OCI-LY7 (cell line): Measurements from ENCODE around the gene COL13A1. TPM values are rescaled to one million over a fixed set of nuclear protein-coding genes. Genes with fewer than 3 reads are reported as not detected.

Experiments used
- BruUV-seq: library from RNA; stranded (reverse); fragments of 400-500 nt; replicated peaks from 2 replicates; lab custom pipeline; 2021; lab: Mats Ljungman, UMichigan
- CTCF ChIA-PET: fragments of 300-600 bp; sonication (Branson Sonifier 250); formaldehyde crosslinking; loops from one replicate; lab custom pipeline; 2022; ENCODE audit warnings: antibody characterized with exemption; ENCODE audit not compliant: unreplicated experiment; lab: Charles Lee
- POLR2A ChIA-PET: fragments of 300-600 bp; sonication (Branson Sonifier 250); formaldehyde crosslinking; loops from one replicate; lab custom pipeline; 2022; ENCODE audit warnings: antibody characterized with exemption; lab: Charles Lee
- DNase-seq: peaks from one replicate; pipeline ENCODE4 v3.0.0-alpha.2; 2015; ENCODE audit warnings: low spot score
- H2AFZ ChIP-seq: fragments of 200-600 bp; sonication (generic), shearing (Covaris generic); 2 replicates; pipeline ENCODE4 v1.6.1; 2014; ENCODE audit warnings: mild to moderate bottlenecking, antibody characterized with exemption, low read length, moderate library complexity
- H3K27ac ChIP-seq: fragments of 200-600 bp; sonication (generic); 2 replicates; pipeline ENCODE4 v1.5.1; 2014; ENCODE audit warnings: mixed run types, low read depth, mild to moderate bottlenecking, moderate library complexity, low read length, inconsistent platforms; ENCODE audit not compliant: poor library complexity, severe bottlenecking
- H3K36me3 ChIP-seq: fragments of 200-600 bp; sonication (generic); 2 replicates; pipeline ENCODE4 v1.6.1; 2014; ENCODE audit warnings: mild to moderate bottlenecking, antibody characterized with exemption, low read length, moderate library complexity, mixed read lengths; ENCODE audit not compliant: insufficient read depth
- H3K4me1 ChIP-seq: fragments of 200-600 bp; sonication (generic); 2 replicates; pipeline ENCODE4 v1.5.1; 2014; ENCODE audit warnings: mild to moderate bottlenecking, low read length; ENCODE audit not compliant: insufficient read depth, poor library complexity, severe bottlenecking
- H3K4me2 ChIP-seq: fragments of 200-600 bp; sonication (generic); 2 replicates; pipeline ENCODE4 v1.6.1; 2014; ENCODE audit warnings: mild to moderate bottlenecking, low read length
- H3K4me3 ChIP-seq: fragments of 200-600 bp; sonication (generic); 2 replicates; pipeline ENCODE4 v1.5.1; 2014; ENCODE audit warnings: mild to moderate bottlenecking, low read depth, low read length; ENCODE audit not compliant: poor library complexity, severe bottlenecking
- H3K79me2 ChIP-seq: fragments of 200-600 bp; sonication (generic); 2 replicates; pipeline ENCODE4 v1.6.1; 2016; ENCODE audit warnings: low read depth, mild to moderate bottlenecking, low read length, moderate library complexity, mixed read lengths; ENCODE audit not compliant: insufficient read depth
- H3K9me2 ChIP-seq: fragments of 200-600 bp; sonication (generic); 2 replicates; pipeline ENCODE4 v1.6.1; 2016; ENCODE audit warnings: mild to moderate bottlenecking, low read length, mixed read lengths; ENCODE audit not compliant: insufficient read depth
- H3K9me3 ChIP-seq: fragments of 200-600 bp; sonication (generic); 2 replicates; pipeline ENCODE4 v1.6.1; 2014; ENCODE audit warnings: mild to moderate bottlenecking, mixed run types, low read length, mixed read lengths
- H4K20me1 ChIP-seq: fragments of 200-600 bp; sonication (generic); 2 replicates; pipeline ENCODE4 v1.6.1; 2014; ENCODE audit warnings: mild to moderate bottlenecking, antibody characterized with exemption, low read length, moderate library complexity, mixed read lengths; ENCODE audit not compliant: insufficient read depth
- EZH2phosphoT487 ChIP-seq: fragments of 200-600 bp; sonication (generic); IDR thresholded peaks from 2 replicates; pipeline ENCODE4 v1.6.1; 2018; ENCODE audit warnings: low read depth, borderline replicate concordance, mild to moderate bottlenecking, mixed run types, antibody characterized with exemption, low read length, moderate library complexity, mixed read lengths
- intact Hi-C: fragments of 100-400 bp; cut with micrococcal nuclease; formaldehyde crosslinking; loops from one replicate; pipeline ENCODE4 v1.10.0; 2022; ENCODE audit not compliant: unreplicated experiment
- total RNA-seq, 2 experiments: library from RNA; depleted of rRNA in 1 of 2; stranded (reverse); fragments of >200 nt in 1 of 2; shearing (Covaris generic) in 1 of 2; gene quantifications; 2 replicates each; pipeline ENCODE4 v1.2.3, GENCODE V29; 2014 to 2022
- TF ChIP-seq, protein P1 (sequence below): fragments of 200-600 bp; sonication (generic); conservative IDR thresholded peaks from 2 replicates; pipeline ENCODE4 v1.5.1; 2014; ENCODE audit warnings: mild to moderate bottlenecking, antibody characterized with exemption, low read length, moderate library complexity, mixed read lengths

COL13A1 gene
- total RNA-seq, 2 experiments from 2014 or later, result 0.06 TPM; not detected in 1

DNA sequence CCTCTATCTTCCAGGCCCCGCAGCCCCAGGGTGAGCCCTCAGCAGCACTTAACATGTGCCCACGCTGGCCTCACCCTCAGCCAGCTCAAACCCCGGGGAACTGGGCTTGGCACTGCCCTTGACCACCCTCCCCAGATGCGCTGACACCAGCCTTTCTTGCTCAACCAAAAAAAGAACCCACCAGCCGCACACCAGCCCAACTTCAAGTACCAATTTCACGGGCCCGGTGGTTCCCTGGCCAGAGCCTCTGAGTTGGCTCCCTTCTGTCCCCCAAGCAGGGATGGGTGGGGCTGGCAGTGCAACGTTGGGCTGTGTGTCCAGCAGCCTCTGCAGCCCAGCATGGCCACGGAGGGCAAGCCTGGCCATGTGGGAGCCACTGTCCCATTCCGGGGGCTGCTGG lies 96.3 kb downstream of the COL13A1 start:
- ChIA-PET CTCF (no interaction called here), POLR2A (no interaction called here)
- Histone ChIP-seq H3K4me3 (no peak overlapping the region), H3K79me2 (no peaks in the 10 kb centered on the region), H3K36me3 (no peaks in the 10 kb centered on the region), H3K27ac (no peak overlapping the region), H2AFZ (no peak overlapping the region), H3K4me2 (no peak overlapping the region), H3K4me1 (no peaks in the 10 kb centered on the region), H3K9me2 (no peaks in the 10 kb centered on the region), H4K20me1 (no peaks in the 10 kb centered on the region), H3K9me3 (no peaks in the 10 kb centered on the region)
- BruUV-seq, result no TSS peak
- intact Hi-C loops, result no loop called here
- DNase-seq, result no peak
- TF ChIP-seq EZH2phosphoT487, result no peak
- TF ChIP-seq, protein P1, sequence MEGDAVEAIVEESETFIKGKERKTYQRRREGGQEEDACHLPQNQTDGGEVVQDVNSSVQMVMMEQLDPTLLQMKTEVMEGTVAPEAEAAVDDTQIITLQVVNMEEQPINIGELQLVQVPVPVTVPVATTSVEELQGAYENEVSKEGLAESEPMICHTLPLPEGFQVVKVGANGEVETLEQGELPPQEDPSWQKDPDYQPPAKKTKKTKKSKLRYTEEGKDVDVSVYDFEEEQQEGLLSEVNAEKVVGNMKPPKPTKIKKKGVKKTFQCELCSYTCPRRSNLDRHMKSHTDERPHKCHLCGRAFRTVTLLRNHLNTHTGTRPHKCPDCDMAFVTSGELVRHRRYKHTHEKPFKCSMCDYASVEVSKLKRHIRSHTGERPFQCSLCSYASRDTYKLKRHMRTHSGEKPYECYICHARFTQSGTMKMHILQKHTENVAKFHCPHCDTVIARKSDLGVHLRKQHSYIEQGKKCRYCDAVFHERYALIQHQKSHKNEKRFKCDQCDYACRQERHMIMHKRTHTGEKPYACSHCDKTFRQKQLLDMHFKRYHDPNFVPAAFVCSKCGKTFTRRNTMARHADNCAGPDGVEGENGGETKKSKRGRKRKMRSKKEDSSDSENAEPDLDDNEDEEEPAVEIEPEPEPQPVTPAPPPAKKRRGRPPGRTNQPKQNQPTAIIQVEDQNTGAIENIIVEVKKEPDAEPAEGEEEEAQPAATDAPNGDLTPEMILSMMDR, result no peak

DNA sequence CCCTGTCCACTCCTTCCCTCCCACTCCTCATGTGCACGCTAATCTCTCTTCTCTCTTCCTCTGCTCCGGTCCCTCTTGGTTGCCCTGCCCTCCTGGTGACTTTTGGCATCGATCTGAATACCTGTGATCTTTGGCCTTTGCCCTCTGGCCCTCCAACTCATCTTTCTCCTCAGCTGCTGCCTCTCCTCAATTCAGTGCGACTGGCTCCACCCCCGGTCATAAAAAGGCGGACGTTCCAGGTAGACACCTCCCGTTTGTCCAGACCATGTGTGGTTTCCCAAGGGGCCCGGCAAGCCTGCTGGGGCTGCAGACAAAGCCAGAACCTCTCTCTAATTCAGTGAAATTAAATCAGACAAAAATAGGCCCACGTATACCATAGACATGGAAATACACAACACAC lies 96.8 kb downstream of the COL13A1 start:
- CTCF ChIA-PET, result no interaction called here
- POLR2A ChIA-PET, result no interaction called here
- Histone ChIP-seq H3K9me2 (no peaks in the 10 kb centered on the region), H3K27ac (no peak overlapping the region), H3K4me2 (no peak overlapping the region), H3K4me1 (no peaks in the 10 kb centered on the region), H3K79me2 (no peaks in the 10 kb centered on the region), H3K4me3 (no peak overlapping the region), H2AFZ (no peak overlapping the region), H4K20me1 (no peaks in the 10 kb centered on the region), H3K9me3 (no peaks in the 10 kb centered on the region), H3K36me3 (no peaks in the 10 kb centered on the region)
- TF ChIP-seq EZH2phosphoT487, result no peak
- TF ChIP-seq, protein P1, result no peak
- intact Hi-C loops, result no loop called here
- BruUV-seq, result no TSS peak
- DNase-seq, result no peak

DNA sequence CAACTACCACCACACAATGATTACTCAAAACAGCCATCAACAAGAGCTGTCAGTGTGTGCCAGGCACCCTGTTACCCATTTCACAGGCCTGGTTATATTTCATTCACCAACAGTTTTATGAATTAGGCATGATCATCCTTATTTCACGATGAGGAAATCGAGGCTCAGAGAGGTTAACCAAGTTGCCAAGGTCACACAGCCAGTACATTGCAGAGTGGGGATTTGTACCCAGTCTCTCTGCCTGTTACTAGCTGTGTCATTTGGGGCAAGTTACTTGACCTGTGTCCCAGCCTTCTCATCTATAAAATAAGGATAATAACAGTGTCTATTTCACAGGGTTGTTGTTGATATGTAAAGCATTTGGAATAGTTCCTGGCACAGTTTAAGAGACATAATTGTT lies 97.2 kb downstream of the COL13A1 start:
- H3K4me1 ChIP-seq, result no peaks in the 10 kb centered on the region
- TF ChIP-seq, protein P1, result no peak
- no peak for TF ChIP-seq EZH2phosphoT487
- H3K4me3 ChIP-seq, result no peak overlapping the region
- intact Hi-C loops, result no loop called here
- H3K36me3 ChIP-seq, result no peaks in the 10 kb centered on the region
- ChIA-PET CTCF (no interaction called here), POLR2A (no interaction called here)
- no peaks in the 10 kb centered on the region for H3K79me2 ChIP-seq
- BruUV-seq, result no TSS peak
- no peak overlapping the region for H3K4me2 ChIP-seq
- H2AFZ ChIP-seq, result no peak overlapping the region
- no peaks in the 10 kb centered on the region for H3K9me2 ChIP-seq
- no peaks in the 10 kb centered on the region for H4K20me1 ChIP-seq
- no peak for DNase-seq
- H3K27ac ChIP-seq, result no peak overlapping the region
- no peaks in the 10 kb centered on the region for H3K9me3 ChIP-seq
